Hepatocyte (in vitro differentiated cells): ENCODE data around the gene CIC. TPM values are rescaled to one million over a fixed set of nuclear protein-coding genes. Genes with fewer than 3 reads are reported as not detected.

Experiments
- DNase-seq: peaks from one replicate; pipeline ENCODE4 v3.0.0-alpha.2; 2016; ENCODE audit warnings: low spot score
- H2AFZ ChIP-seq: fragments of 200-600 bp; sonication (generic); 2 replicates; pipeline ENCODE4 v1.6.0; 2016; ENCODE audit warnings: antibody characterized with exemption, mild to moderate bottlenecking
- H3K27ac ChIP-seq: fragments of 200-600 bp; sonication (generic); 2 replicates; pipeline ENCODE4 v1.5.1; 2016; ENCODE audit warnings: mild to moderate bottlenecking
- H3K27me3 ChIP-seq: fragments of 200-600 bp; sonication (generic); 2 replicates; pipeline ENCODE4 v1.6.1; 2016
- H3K36me3 ChIP-seq: fragments of 200-600 bp; sonication (generic); replicated peaks from 2 replicates; pipeline ENCODE4 v1.5.1; 2016; ENCODE audit warnings: low read depth; ENCODE audit not compliant: insufficient read depth
- H3K4me1 ChIP-seq: fragments of 200-600 bp; sonication (generic); 2 replicates; pipeline ENCODE4 v1.5.1; 2016; ENCODE audit warnings: mild to moderate bottlenecking, moderate library complexity; ENCODE audit not compliant: insufficient read depth
- H3K4me2 ChIP-seq: fragments of 200-600 bp; sonication (generic); 2 replicates; pipeline ENCODE4 v1.6.0; 2016
- H3K4me3 ChIP-seq: fragments of 200-600 bp; sonication (generic); 2 replicates; pipeline ENCODE4 v1.5.1; 2016; ENCODE audit warnings: mild to moderate bottlenecking
- H3K79me2 ChIP-seq: fragments of 200-600 bp; sonication (generic); 2 replicates; pipeline ENCODE4 v1.6.0; 2017; ENCODE audit warnings: mild to moderate bottlenecking
- H3K9me2 ChIP-seq: fragments of 200-600 bp; sonication (generic); replicated peaks from 2 replicates; pipeline ENCODE4 v1.6.0; 2017; ENCODE audit warnings: mild to moderate bottlenecking; ENCODE audit not compliant: insufficient read depth
- H3K9me3 ChIP-seq: fragments of 200-600 bp; sonication (generic); 2 replicates; pipeline ENCODE4 v1.5.1; 2016; ENCODE audit warnings: low read depth, mild to moderate bottlenecking
- H4K20me1 ChIP-seq: fragments of 200-600 bp; sonication (generic); 2 replicates; pipeline ENCODE4 v1.6.0; 2016; ENCODE audit warnings: mild to moderate bottlenecking; ENCODE audit not compliant: insufficient read depth, poor library complexity, severe bottlenecking
- CTCF ChIP-seq: fragments of 200-600 bp; sonication (generic); IDR thresholded peaks from 2 replicates; pipeline ENCODE4 v1.5.1; 2016; ENCODE audit warnings: antibody characterized with exemption, mild to moderate bottlenecking; ENCODE audit not compliant: poor library complexity
- EZH2 ChIP-seq: fragments of 200-600 bp; sonication (generic); IDR thresholded peaks from 2 replicates; pipeline ENCODE4 v1.6.1; 2016; ENCODE audit warnings: antibody characterized with exemption, mild to moderate bottlenecking, borderline replicate concordance
- EZH2phosphoT487 ChIP-seq: fragments of 200-600 bp; sonication (generic); IDR thresholded peaks from one replicate; pipeline ENCODE4 v1.6.1; 2018; ENCODE audit warnings: antibody characterized with exemption, mild to moderate bottlenecking, low read depth, moderate library complexity; ENCODE audit not compliant: unreplicated experiment, severe bottlenecking
- WGBS: methylation state at CpG from one replicate; pipeline ENCODE4 v1.1.6; 2016; ENCODE audit warnings: low lambda C conversion rate; ENCODE audit errors: missing lambda C conversion rate; 5-methylcytosine and 5-hydroxymethylcytosine counted together
- polyA plus RNA-seq: library from polyadenylated mRNA; unstranded; fragments of >200 nt; fragmentation: Nextera tagmentation; extraction: Ambion mirVana; gene quantifications from 2 replicates; pipeline ENCODE4 v1.2.1, GENCODE V29; 2016
- total RNA-seq: library from RNA; depleted of rRNA; stranded (reverse); fragments of >200 nt; gene quantifications from 2 replicates; pipeline ENCODE4 v1.2.3, GENCODE V29; 2014

Gene CIC
- total and polyA plus RNA-seq, 2 experiments from 2014 or later: 17.4 to 23.2 TPM

GRCh38 chr19:42224940-42225717, 43.9 kb upstream of the CIC start:
- Histone ChIP-seq H3K36me3 (no peaks in the 10 kb centered on the region), H3K4me1 (peaks cover 13% of the 10 kb centered on the region), H3K27me3 (no peaks in the 10 kb centered on the region), H3K4me3 (no peak overlapping the region), H3K9me3 (no peaks in the 10 kb centered on the region), H3K9me2 (no peaks in the 10 kb centered on the region), H3K27ac (no peak overlapping the region), H4K20me1 (peaks cover 18% of the 10 kb centered on the region), H3K4me2 (no peak overlapping the region), H3K79me2 (peaks cover 45% of the 10 kb centered on the region), H2AFZ (no peak overlapping the region)
- TF ChIP-seq EZH2phosphoT487: no peak
- TF ChIP-seq EZH2: no peak
- no peak for TF ChIP-seq CTCF
- 98% methylated on average over 28 of the region's 37 CpGs for WGBS
- no peak for DNase-seq

GRCh38 chr19:42225718-42226292, 43.2 kb upstream of the CIC start:
- peaks cover 20% of the 10 kb centered on the region for H4K20me1 ChIP-seq
- H3K4me2 ChIP-seq: no peak overlapping the region
- TF ChIP-seq CTCF (no peak), EZH2 (no peak), EZH2phosphoT487 (no peak)
- peaks cover 41% of the 10 kb centered on the region for H3K79me2 ChIP-seq
- H3K4me3 ChIP-seq: no peak overlapping the region
- no peaks in the 10 kb centered on the region for H3K9me2 ChIP-seq
- peaks cover 12% of the 10 kb centered on the region for H3K4me1 ChIP-seq
- H3K27ac ChIP-seq: no peak overlapping the region
- no peaks in the 10 kb centered on the region for H3K27me3 ChIP-seq
- DNase-seq: no peak
- H2AFZ ChIP-seq: no peak overlapping the region
- 97% methylated on average over 26 of the region's 33 CpGs for WGBS
- H3K36me3 ChIP-seq: no peaks in the 10 kb centered on the region
- H3K9me3 ChIP-seq: no peaks in the 10 kb centered on the region

- H3K36me3 ChIP-seq: no peaks in the 10 kb centered on the region
- no peak for TF ChIP-seq EZH2
- no peak for TF ChIP-seq EZH2phosphoT487
- TF ChIP-seq CTCF: no peak
These were observed 42.2 kb upstream of the CIC start for GRCh38 chr19:42226886-42227285.

More at GRCh38 chr19:42226886-42227285, 42.2 kb upstream of the CIC start:
- WGBS: 94% methylated on average over 1 of the region's 1 CpG
- Histone ChIP-seq H3K9me3 (no peaks in the 10 kb centered on the region), H3K27ac (no peak overlapping the region), H3K79me2 (peaks cover 30% of the 10 kb centered on the region), H4K20me1 (peaks cover 20% of the 10 kb centered on the region), H3K27me3 (no peaks in the 10 kb centered on the region), H3K9me2 (no peaks in the 10 kb centered on the region), H3K4me3 (no peak overlapping the region), H3K4me1 (peaks cover 2% of the 10 kb centered on the region), H3K4me2 (no peak overlapping the region), H2AFZ (no peak overlapping the region)
- no peak for DNase-seq
